ENCODE data around the gene C1orf226. TPM values are rescaled to one million over a fixed set of nuclear protein-coding genes. Genes with fewer than 3 reads are reported as not detected.
A peak's percentile ranks its signal among the peaks of the same experiment; 100 is the strongest.

The C1orf226 gene
- total RNA-seq, 1 experiment from 2014 or later, result 7.7 TPM

DNA sequence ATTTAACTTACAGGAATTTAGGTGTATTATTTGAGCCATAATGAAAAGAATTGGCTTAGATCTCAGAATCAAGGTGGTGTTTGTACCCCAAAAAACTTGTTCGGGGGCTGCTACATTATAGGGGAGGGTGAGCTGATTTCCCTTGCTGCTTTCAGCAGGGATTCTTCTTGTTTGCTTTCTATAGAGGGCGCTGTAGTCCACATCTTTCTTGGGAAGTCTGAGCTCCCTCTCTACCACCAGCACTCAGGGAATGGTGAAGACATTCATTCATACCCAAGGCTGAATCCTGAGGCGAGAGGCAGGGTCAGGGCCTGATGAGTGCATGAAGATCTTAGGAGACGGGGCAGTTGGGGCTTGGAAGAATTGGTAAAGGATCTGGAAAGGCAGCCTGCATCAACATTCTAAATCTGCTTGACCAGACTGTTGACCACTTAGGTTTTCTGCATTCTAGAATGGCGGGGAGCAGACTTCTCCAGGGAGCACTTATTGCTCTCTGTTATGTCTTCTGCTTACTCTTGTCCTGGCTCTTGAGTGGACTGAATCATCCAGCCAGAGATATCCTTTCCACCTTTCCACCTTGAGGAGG is 23.8 kb upstream of the C1orf226 start:
- ChIA-PET CTCF (interaction anchor here (0.7 to 1.6 kb wide), 23 partner anchors 8 to 469 kb away, joined by 3 to 9 read pairs (median 3); partner anchors contain the start of gene C1orf226), RAD21 (ENCODE audit: low non-redundant PET in 1 of 2, low total read pairs in 2 of 2, uncharacterized antibody in 2 of 2, unreplicated experiment in 2 of 2) (interaction anchor here (0.5 to 1.1 kb wide), 6 partner anchors 24 to 302 kb away, joined by 3 read pairs; partner anchors contain the start of gene C1orf226 (in 1 of the 2)), POLR2A (no interaction called here)
- Histone ChIP-seq H3K4me3 (replicated peaks in 1 of 2; ENCODE audit: low read depth in 1 of 2, low read length in 2 of 2) (no peak overlapping the region), H4K20me1 (ENCODE audit: insufficient read depth) (no peaks in the 10 kb centered on the region), H2AFZ (ENCODE audit: low read depth, low read length, poor library complexity, severe bottlenecking) (no peak overlapping the region), H3K4me1 (ENCODE audit: control insufficient read depth in 1 of 2, insufficient read depth in 2 of 2, low read length in 2 of 2) (no peaks in the 10 kb centered on the region), H3K79me2 (ENCODE audit: insufficient read depth, low read length) (no peaks in the 10 kb centered on the region), H3K27me3 (ENCODE audit: insufficient read depth, low read length) (no peaks in the 10 kb centered on the region), H3K4me2 (ENCODE audit: low read length) (no peak overlapping the region), H3K9me2 (ENCODE audit: insufficient read depth) (no peaks in the 10 kb centered on the region), H3K27ac (ENCODE audit: low read depth, low read length) (no peak overlapping the region), H3K9ac (ENCODE audit: low read length) (no peak overlapping the region), H3K36me3 (ENCODE audit: control insufficient read depth in 1 of 2, insufficient read depth in 2 of 2, low read length in 2 of 2) (peaks cover 0 to 3% of the 10 kb centered on the region in 2 experiments; a peak in 1 of 4 replicates), H3K9me3 (ENCODE audit: control insufficient read depth in 1 of 2, insufficient read depth in 1 of 2, low read depth in 1 of 2, low read length in 2 of 2) (no peaks in the 10 kb centered on the region)
- DNase-seq (ENCODE audit: low read depth, low spot score) (peak; percentile 18), ATAC-seq (peak; percentile 90)
- TF ChIP-seq ZFX (IDR thresholded peaks at IDR 0.05) (no peak), TCF7L2 (IDR thresholded peaks at IDR 0.05; ENCODE audit: borderline replicate concordance, extremely low read depth, insufficient read depth, insufficient read length) (no peak), CBX3 (IDR thresholded peaks at IDR 0.05; ENCODE audit: low read depth) (no peak), YY1 (IDR thresholded peaks at IDR 0.05; ENCODE audit: extremely low read depth, insufficient replicate concordance, low read depth, low read length) (no peak), FOSL1 (IDR thresholded peaks at IDR 0.05; ENCODE audit: low read depth) (no peak), RAD21 (IDR thresholded peaks at IDR 0.05; ENCODE audit: low read depth) (peak; percentile 88), ZNF274 (IDR thresholded peaks at IDR 0.05; ENCODE audit: low read depth, low read length) (no peak)
- TF ChIP-seq, protein P1, sequence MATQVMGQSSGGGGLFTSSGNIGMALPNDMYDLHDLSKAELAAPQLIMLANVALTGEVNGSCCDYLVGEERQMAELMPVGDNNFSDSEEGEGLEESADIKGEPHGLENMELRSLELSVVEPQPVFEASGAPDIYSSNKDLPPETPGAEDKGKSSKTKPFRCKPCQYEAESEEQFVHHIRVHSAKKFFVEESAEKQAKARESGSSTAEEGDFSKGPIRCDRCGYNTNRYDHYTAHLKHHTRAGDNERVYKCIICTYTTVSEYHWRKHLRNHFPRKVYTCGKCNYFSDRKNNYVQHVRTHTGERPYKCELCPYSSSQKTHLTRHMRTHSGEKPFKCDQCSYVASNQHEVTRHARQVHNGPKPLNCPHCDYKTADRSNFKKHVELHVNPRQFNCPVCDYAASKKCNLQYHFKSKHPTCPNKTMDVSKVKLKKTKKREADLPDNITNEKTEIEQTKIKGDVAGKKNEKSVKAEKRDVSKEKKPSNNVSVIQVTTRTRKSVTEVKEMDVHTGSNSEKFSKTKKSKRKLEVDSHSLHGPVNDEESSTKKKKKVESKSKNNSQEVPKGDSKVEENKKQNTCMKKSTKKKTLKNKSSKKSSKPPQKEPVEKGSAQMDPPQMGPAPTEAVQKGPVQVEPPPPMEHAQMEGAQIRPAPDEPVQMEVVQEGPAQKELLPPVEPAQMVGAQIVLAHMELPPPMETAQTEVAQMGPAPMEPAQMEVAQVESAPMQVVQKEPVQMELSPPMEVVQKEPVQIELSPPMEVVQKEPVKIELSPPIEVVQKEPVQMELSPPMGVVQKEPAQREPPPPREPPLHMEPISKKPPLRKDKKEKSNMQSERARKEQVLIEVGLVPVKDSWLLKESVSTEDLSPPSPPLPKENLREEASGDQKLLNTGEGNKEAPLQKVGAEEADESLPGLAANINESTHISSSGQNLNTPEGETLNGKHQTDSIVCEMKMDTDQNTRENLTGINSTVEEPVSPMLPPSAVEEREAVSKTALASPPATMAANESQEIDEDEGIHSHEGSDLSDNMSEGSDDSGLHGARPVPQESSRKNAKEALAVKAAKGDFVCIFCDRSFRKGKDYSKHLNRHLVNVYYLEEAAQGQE (IDR thresholded peaks at IDR 0.05; ENCODE audit: low read depth), result no peak
- TF ChIP-seq, protein P2, sequence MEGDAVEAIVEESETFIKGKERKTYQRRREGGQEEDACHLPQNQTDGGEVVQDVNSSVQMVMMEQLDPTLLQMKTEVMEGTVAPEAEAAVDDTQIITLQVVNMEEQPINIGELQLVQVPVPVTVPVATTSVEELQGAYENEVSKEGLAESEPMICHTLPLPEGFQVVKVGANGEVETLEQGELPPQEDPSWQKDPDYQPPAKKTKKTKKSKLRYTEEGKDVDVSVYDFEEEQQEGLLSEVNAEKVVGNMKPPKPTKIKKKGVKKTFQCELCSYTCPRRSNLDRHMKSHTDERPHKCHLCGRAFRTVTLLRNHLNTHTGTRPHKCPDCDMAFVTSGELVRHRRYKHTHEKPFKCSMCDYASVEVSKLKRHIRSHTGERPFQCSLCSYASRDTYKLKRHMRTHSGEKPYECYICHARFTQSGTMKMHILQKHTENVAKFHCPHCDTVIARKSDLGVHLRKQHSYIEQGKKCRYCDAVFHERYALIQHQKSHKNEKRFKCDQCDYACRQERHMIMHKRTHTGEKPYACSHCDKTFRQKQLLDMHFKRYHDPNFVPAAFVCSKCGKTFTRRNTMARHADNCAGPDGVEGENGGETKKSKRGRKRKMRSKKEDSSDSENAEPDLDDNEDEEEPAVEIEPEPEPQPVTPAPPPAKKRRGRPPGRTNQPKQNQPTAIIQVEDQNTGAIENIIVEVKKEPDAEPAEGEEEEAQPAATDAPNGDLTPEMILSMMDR (IDR thresholded peaks at IDR 0.05 in 2 of 3, conservative IDR thresholded peaks at IDR 0.05 in 1 of 3; ENCODE audit: borderline replicate concordance in 1 of 3, insufficient read depth in 1 of 3, low read depth in 2 of 3, low read length in 2 of 3), result peak; percentile 70 to 79 (median 73); a peak in 5 of 6 replicates
- intact Hi-C loops (cut with micrococcal nuclease), result loop anchor here (2.0 to 10.0 kb wide), 6 partner anchors 35 to 445 kb away; partner anchors contain the start of genes UAP1 and UHMK1
- BruUV-seq (replicated peaks), result no TSS peak

Measured in HCT116 (cell line).